ENCODE data around the gene ELFN2. TPM values are rescaled to one million over a fixed set of nuclear protein-coding genes. Genes with fewer than 3 reads are reported as not detected.
A peak's percentile ranks its signal among the peaks of the same experiment; 100 is the strongest.

ELFN2 gene
- polyA plus RNA-seq, 1 donor from 2014 or later, result 4.4 TPM

DNA sequence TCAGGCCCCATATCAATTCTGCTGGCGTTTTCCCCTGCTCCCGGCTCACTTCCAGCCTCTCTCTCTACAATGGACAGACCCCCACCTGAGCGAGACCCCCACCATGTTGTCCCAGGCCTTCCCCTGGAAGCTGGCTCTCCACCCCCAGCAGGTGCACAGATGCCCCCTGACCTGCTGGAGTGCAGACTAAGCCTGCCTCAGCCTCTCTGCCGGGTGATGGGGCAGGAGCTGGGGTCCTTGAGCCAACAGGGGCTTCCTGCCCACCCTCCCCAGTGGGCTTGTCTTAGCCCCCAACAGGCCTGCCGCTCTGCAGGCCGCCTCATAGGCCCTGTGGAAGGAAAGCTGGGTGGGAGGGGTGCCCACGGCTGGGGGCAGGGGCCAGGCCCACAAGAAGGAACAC lies 10.0 kb downstream of the ELFN2 start:
- H3K36me3 ChIP-seq (ENCODE audit: insufficient read depth, low read length), result no peaks in the 10 kb centered on the region
- peaks cover 32% of the 10 kb centered on the region for H3K27me3 ChIP-seq (ENCODE audit: insufficient read depth, low read depth, low read length)
- H3F3A ChIP-seq (ENCODE audit: insufficient read depth, low read length, poor library complexity, severe bottlenecking), result no peaks in the 10 kb centered on the region
- H3K27ac ChIP-seq (ENCODE audit: low read length), result peak overlapping the region; percentile 69
- H3K9ac ChIP-seq (ENCODE audit: low read length), result peak overlapping the region; percentile 70
- no peak for TF ChIP-seq SMC3 (conservative IDR thresholded peaks at IDR 0.05; ENCODE audit: poor library complexity)
- no peak for TF ChIP-seq TAF1 (IDR thresholded peaks at IDR 0.05; ENCODE audit: low read depth)
- no peak for TF ChIP-seq POLR2AphosphoS5 (IDR thresholded peaks at IDR 0.05)
- TF ChIP-seq, protein P1, sequence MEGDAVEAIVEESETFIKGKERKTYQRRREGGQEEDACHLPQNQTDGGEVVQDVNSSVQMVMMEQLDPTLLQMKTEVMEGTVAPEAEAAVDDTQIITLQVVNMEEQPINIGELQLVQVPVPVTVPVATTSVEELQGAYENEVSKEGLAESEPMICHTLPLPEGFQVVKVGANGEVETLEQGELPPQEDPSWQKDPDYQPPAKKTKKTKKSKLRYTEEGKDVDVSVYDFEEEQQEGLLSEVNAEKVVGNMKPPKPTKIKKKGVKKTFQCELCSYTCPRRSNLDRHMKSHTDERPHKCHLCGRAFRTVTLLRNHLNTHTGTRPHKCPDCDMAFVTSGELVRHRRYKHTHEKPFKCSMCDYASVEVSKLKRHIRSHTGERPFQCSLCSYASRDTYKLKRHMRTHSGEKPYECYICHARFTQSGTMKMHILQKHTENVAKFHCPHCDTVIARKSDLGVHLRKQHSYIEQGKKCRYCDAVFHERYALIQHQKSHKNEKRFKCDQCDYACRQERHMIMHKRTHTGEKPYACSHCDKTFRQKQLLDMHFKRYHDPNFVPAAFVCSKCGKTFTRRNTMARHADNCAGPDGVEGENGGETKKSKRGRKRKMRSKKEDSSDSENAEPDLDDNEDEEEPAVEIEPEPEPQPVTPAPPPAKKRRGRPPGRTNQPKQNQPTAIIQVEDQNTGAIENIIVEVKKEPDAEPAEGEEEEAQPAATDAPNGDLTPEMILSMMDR (IDR thresholded peaks at IDR 0.05; ENCODE audit: poor library complexity, severe bottlenecking), result no peak
- TF ChIP-seq, protein P2, sequence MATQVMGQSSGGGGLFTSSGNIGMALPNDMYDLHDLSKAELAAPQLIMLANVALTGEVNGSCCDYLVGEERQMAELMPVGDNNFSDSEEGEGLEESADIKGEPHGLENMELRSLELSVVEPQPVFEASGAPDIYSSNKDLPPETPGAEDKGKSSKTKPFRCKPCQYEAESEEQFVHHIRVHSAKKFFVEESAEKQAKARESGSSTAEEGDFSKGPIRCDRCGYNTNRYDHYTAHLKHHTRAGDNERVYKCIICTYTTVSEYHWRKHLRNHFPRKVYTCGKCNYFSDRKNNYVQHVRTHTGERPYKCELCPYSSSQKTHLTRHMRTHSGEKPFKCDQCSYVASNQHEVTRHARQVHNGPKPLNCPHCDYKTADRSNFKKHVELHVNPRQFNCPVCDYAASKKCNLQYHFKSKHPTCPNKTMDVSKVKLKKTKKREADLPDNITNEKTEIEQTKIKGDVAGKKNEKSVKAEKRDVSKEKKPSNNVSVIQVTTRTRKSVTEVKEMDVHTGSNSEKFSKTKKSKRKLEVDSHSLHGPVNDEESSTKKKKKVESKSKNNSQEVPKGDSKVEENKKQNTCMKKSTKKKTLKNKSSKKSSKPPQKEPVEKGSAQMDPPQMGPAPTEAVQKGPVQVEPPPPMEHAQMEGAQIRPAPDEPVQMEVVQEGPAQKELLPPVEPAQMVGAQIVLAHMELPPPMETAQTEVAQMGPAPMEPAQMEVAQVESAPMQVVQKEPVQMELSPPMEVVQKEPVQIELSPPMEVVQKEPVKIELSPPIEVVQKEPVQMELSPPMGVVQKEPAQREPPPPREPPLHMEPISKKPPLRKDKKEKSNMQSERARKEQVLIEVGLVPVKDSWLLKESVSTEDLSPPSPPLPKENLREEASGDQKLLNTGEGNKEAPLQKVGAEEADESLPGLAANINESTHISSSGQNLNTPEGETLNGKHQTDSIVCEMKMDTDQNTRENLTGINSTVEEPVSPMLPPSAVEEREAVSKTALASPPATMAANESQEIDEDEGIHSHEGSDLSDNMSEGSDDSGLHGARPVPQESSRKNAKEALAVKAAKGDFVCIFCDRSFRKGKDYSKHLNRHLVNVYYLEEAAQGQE (IDR thresholded peaks at IDR 0.05; ENCODE audit: borderline replicate concordance), result no peak
- no peak for TF ChIP-seq RAD21 (conservative IDR thresholded peaks at IDR 0.05)
- TF ChIP-seq EP300 (conservative IDR thresholded peaks at IDR 0.05; ENCODE audit: poor library complexity, severe bottlenecking), result no peak
- no peak for TF ChIP-seq MXI1 (conservative IDR thresholded peaks at IDR 0.05; ENCODE audit: poor library complexity, severe bottlenecking)
- TF ChIP-seq EZH2 (IDR thresholded peaks at IDR 0.05; ENCODE audit: borderline replicate concordance, insufficient read depth, low read length, poor library complexity, severe bottlenecking), result no peak
- no peaks in the 10 kb centered on the region for H4K20me1 ChIP-seq (ENCODE audit: insufficient read depth)
- H3K4me2 ChIP-seq (ENCODE audit: low read length), result peak overlapping the region; percentile 74
- no peaks in the 10 kb centered on the region for H3K79me2 ChIP-seq (replicated peaks; ENCODE audit: insufficient read depth, low read length)
- H3K9me2 ChIP-seq (ENCODE audit: insufficient read depth, low read length), result no peaks in the 10 kb centered on the region
- peak overlapping the region; percentile 65 for H3K4me3 ChIP-seq (ENCODE audit: low read length)
- H2AFZ ChIP-seq (ENCODE audit: low read depth, low read length), result no peak overlapping the region
- H3K9me3 ChIP-seq (ENCODE audit: low read length), result no peaks in the 10 kb centered on the region

DNA sequence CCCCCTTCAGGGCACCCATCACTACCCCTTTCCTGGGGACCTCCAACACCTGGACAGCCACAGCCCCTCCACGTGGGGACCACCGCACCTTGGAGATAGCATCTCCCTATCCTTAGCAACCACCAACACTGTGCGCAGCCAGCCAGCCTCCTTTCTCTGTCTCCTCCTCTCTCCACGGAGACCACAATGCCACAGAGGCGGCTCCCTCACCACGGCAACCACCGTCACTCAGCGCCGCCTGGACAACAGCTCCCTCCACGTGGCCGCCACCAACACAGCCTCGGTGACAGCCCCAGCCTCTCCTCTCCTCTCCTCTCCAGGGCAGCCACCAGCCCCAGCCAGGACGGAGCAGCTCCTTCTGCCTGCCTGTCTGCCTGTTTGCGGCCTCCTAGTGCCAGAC lies 10.5 kb downstream of the ELFN2 start:
- TF ChIP-seq POLR2AphosphoS5 (IDR thresholded peaks at IDR 0.05), result peak; percentile 39
- peak; percentile 88 for TF ChIP-seq MXI1 (conservative IDR thresholded peaks at IDR 0.05; ENCODE audit: poor library complexity, severe bottlenecking)
- no peak for TF ChIP-seq EZH2 (IDR thresholded peaks at IDR 0.05; ENCODE audit: borderline replicate concordance, insufficient read depth, low read length, poor library complexity, severe bottlenecking)
- Histone ChIP-seq H4K20me1 (ENCODE audit: insufficient read depth) (no peaks in the 10 kb centered on the region), H3K4me2 (ENCODE audit: low read length) (peak overlapping the region; percentile 74), H3K4me3 (ENCODE audit: low read length) (peak overlapping the region; percentile 65), H3F3A (ENCODE audit: insufficient read depth, low read length, poor library complexity, severe bottlenecking) (no peaks in the 10 kb centered on the region), H3K36me3 (ENCODE audit: insufficient read depth, low read length) (no peaks in the 10 kb centered on the region), H3K79me2 (replicated peaks; ENCODE audit: insufficient read depth, low read length) (no peaks in the 10 kb centered on the region), H3K27ac (ENCODE audit: low read length) (peak overlapping the region; percentile 69), H2AFZ (ENCODE audit: low read depth, low read length) (peak overlapping the region; percentile 19), H3K9me2 (ENCODE audit: insufficient read depth, low read length) (no peaks in the 10 kb centered on the region), H3K9me3 (ENCODE audit: low read length) (no peaks in the 10 kb centered on the region), H3K9ac (ENCODE audit: low read length) (peak overlapping the region; percentile 70), H3K27me3 (ENCODE audit: insufficient read depth, low read depth, low read length) (peaks cover 32% of the 10 kb centered on the region)

All from neural cell (in vitro differentiated cells).